ENCODE results near the gene CD48. TPM values are rescaled to one million over a fixed set of nuclear protein-coding genes. Genes with fewer than 3 reads are reported as not detected.

Gene CD48
- total RNA-seq, 2 experiments from 2014 or later, result 387 to 395 TPM

DNA sequence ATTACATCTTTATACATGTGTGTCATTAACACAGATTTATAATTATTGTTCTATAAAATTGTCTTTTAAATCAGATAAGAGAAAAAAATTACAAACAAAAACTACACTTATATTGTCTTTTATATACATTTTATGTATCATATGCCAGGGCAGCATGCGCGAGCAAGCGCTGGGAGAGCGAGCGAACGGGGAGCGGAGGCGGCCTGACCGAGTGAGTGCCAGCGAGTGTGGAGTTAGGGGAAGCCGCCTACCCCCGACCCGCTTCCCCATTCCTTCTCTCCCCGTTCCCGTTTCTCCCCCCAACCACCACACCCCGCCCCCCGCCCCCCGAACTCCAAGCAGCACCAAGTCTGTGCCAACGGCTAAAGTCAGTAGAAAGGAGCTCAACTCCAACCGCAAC, 41.8 kb downstream of the CD48 start:
- no peak for ATAC-seq (ENCODE audit: poor library complexity)
- ChIA-PET CTCF (no interaction called here), POLR2A (no interaction called here)
- H3K36me3 ChIP-seq (ENCODE audit: insufficient read depth, low read length), result no peaks in the 10 kb centered on the region
- no peak for TF ChIP-seq CTCF (IDR thresholded peaks at IDR 0.05)
- no peak overlapping the region for H3K27ac ChIP-seq (ENCODE audit: low read depth in 1 of 2, low read length in 2 of 2)
- DNase-seq, result no peak
- Mint-ChIP-seq H3K27ac (no peak overlapping the region), H3K36me3 (ENCODE audit: low read depth) (peaks cover 4% of the 10 kb centered on the region), H3K27me3 (no peaks in the 10 kb centered on the region), H3K4me3 (no peak overlapping the region), H3K9me3 (no peaks in the 10 kb centered on the region), H3K4me1 (ENCODE audit: low read depth) (peaks cover 41% of the 10 kb centered on the region)
- no peaks in the 10 kb centered on the region for H3K9me3 ChIP-seq (ENCODE audit: control insufficient read depth in 1 of 2, insufficient read depth in 1 of 2, low read length in 2 of 2)
- intact Hi-C loops (cut with DNase I, micrococcal nuclease), result loop anchor here in 1 of 2 experiments (5.0 kb wide), 1 partner anchor 238 kb away; no protein-coding TSS in a partner anchor
- no peaks in the 10 kb centered on the region for H3K27me3 ChIP-seq (ENCODE audit: control insufficient read depth in 1 of 2, insufficient read depth in 2 of 2, low read length in 2 of 2)
- H3K4me1 ChIP-seq (ENCODE audit: insufficient read depth, low read length), result peaks cover 47% of the 10 kb centered on the region
- H3K4me3 ChIP-seq (ENCODE audit: low read length), result no peak overlapping the region

- Histone ChIP-seq H3K27me3 (ENCODE audit: control insufficient read depth in 1 of 2, insufficient read depth in 2 of 2, low read length in 2 of 2) (no peaks in the 10 kb centered on the region), H3K27ac (ENCODE audit: low read depth in 1 of 2, low read length in 2 of 2) (no peak overlapping the region), H3K4me1 (ENCODE audit: insufficient read depth, low read length) (peaks cover 47% of the 10 kb centered on the region), H3K4me3 (ENCODE audit: low read length) (no peak overlapping the region), H3K36me3 (ENCODE audit: insufficient read depth, low read length) (no peaks in the 10 kb centered on the region), H3K9me3 (ENCODE audit: control insufficient read depth in 1 of 2, insufficient read depth in 1 of 2, low read length in 2 of 2) (no peaks in the 10 kb centered on the region)
- POLR2A ChIA-PET, result interaction anchor here (1.5 kb wide), 1 partner anchor 42 kb away, joined by 5 read pairs; no protein-coding TSS in a partner anchor
- H3K36me3 Mint-ChIP-seq (ENCODE audit: low read depth), result peaks cover 4% of the 10 kb centered on the region
- ATAC-seq (ENCODE audit: poor library complexity) (no peak), DNase-seq (no peak)
- CTCF ChIA-PET, result interaction anchor here (1.0 kb wide), 1 partner anchor 99 kb away, joined by 3 read pairs; no protein-coding TSS in a partner anchor
- no peak overlapping the region for H3K27ac Mint-ChIP-seq
- no peaks in the 10 kb centered on the region for H3K27me3 Mint-ChIP-seq
- no peaks in the 10 kb centered on the region for H3K9me3 Mint-ChIP-seq
- TF ChIP-seq CTCF (IDR thresholded peaks at IDR 0.05), result no peak
- peaks cover 47% of the 10 kb centered on the region for H3K4me1 Mint-ChIP-seq (ENCODE audit: low read depth)
- no peak overlapping the region for H3K4me3 Mint-ChIP-seq
- intact Hi-C loops (cut with DNase I, micrococcal nuclease), result no loop called here
Observed at GRCh38 chr1:160669276-160669675, 42.3 kb downstream of the CD48 start.

GRCh38 chr1:160667896-160668295, 43.7 kb downstream of the CD48 start:
- no peaks in the 10 kb centered on the region for H3K36me3 ChIP-seq (ENCODE audit: insufficient read depth, low read length)
- Mint-ChIP-seq H3K4me3 (no peak overlapping the region), H3K36me3 (ENCODE audit: low read depth) (peaks cover 4% of the 10 kb centered on the region), H3K9me3 (no peaks in the 10 kb centered on the region), H3K27me3 (no peaks in the 10 kb centered on the region), H3K27ac (no peak overlapping the region), H3K4me1 (ENCODE audit: low read depth) (peaks cover 59% of the 10 kb centered on the region)
- DNase-seq (no peak), ATAC-seq (ENCODE audit: poor library complexity) (no peak)
- intact Hi-C loops (cut with DNase I, micrococcal nuclease), result no loop called here
- ChIA-PET POLR2A (interaction anchor here (0.7 to 1.5 kb wide), 4 partner anchors 17 to 41 kb away, joined by 3 to 6 read pairs (median 4); no protein-coding TSS in a partner anchor), CTCF (interaction anchor here (1.0 kb wide), 1 partner anchor 100 kb away, joined by 3 read pairs; no protein-coding TSS in a partner anchor)
- no peaks in the 10 kb centered on the region for H3K27me3 ChIP-seq (ENCODE audit: control insufficient read depth in 1 of 2, insufficient read depth in 2 of 2, low read length in 2 of 2)
- H3K4me1 ChIP-seq (ENCODE audit: insufficient read depth, low read length), result peaks cover 47% of the 10 kb centered on the region
- H3K27ac ChIP-seq (ENCODE audit: low read depth in 1 of 2, low read length in 2 of 2), result no peak overlapping the region
- TF ChIP-seq CTCF (IDR thresholded peaks at IDR 0.05), result no peak
- H3K4me3 ChIP-seq (ENCODE audit: low read length), result no peak overlapping the region
- H3K9me3 ChIP-seq (ENCODE audit: control insufficient read depth in 1 of 2, insufficient read depth in 1 of 2, low read length in 2 of 2), result no peaks in the 10 kb centered on the region

All from CD4-positive, alpha-beta T cell (primary cell).